Activated CD8-positive, alpha-beta memory T cell treated with anti-CD3 and anti-CD28 coated beads, Interleukin-2, amount 10 ng/mL, durations not matched to agents 7 days and 5 days (primary cell): Measurements from ENCODE around the gene LYPD6. TPM values are rescaled to one million over a fixed set of nuclear protein-coding genes. Genes with fewer than 3 reads are reported as not detected.
"Not testable (repeated sequence)": the region's sequence is repeated elsewhere in the genome, so short reads cannot be mapped to it uniquely, and the experiment has no call there.

Experiments
- ATAC-seq: fragments of 150-1000 bp; cut with Tn5 transposase; one replicate; pipeline ENCODE4 v1.10.0; 2021; ENCODE audit warnings: moderate library complexity
- CTCF ChIA-PET: fragments of 350-600 bp; sonication (Branson Sonifier 250); formaldehyde crosslinking; loops from one replicate; lab custom pipeline; 2021; ENCODE audit warnings: antibody characterized with exemption; lab: Charles Lee
- DNase-seq: peaks from one replicate; pipeline ENCODE4 v3.0.0-alpha.2; 2020
- H3K27ac Mint-ChIP-seq: one replicate; pipeline ENCODE4 v1.8.0; 2021; ENCODE audit warnings: mild to moderate bottlenecking, mixed read lengths
- H3K27me3 Mint-ChIP-seq: one replicate; pipeline ENCODE4 v1.8.0; 2021; ENCODE audit warnings: mixed read lengths
- H3K36me3 Mint-ChIP-seq: one replicate; pipeline ENCODE4 v1.8.0; 2021; ENCODE audit warnings: mild to moderate bottlenecking, mixed read lengths
- H3K4me1 Mint-ChIP-seq: one replicate; pipeline ENCODE4 v1.8.0; 2021; ENCODE audit warnings: mixed read lengths
- H3K4me3 Mint-ChIP-seq: one replicate; pipeline ENCODE4 v1.8.0; 2021; ENCODE audit warnings: mild to moderate bottlenecking, moderate library complexity, mixed read lengths
- H3K9me3 Mint-ChIP-seq: one replicate; pipeline ENCODE4 v1.8.0; 2022; ENCODE audit warnings: low read depth, mixed read lengths
- total RNA-seq, 2 experiments: library from RNA; stranded (reverse); gene quantifications; one replicate each; pipeline ENCODE4 v1.2.3, GENCODE V29; 2021

Gene LYPD6
- total RNA-seq, 2 experiments from 2014 or later = not detected

DNA sequence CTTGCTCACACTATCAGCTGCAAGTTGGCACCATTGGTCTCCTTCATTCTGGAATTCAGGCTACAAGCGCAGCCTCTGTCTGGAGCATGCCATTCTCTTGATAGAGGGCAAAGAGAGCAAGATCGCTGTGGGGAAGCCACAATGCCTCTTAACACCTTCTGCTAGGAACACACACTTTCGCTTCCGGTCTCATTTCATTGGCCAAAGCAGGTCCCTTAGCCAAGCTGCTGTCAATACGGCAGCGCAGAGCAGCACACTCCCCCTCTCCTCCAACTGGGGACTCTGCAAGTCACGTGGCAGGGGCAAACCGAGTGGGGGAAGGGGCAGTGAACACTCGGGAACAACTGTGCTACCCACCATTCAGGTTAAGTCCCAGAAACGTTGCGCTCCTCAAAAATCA lies 159.1 kb downstream of the LYPD6 start:
- H3K4me3 Mint-ChIP-seq = no peak overlapping the region
- CTCF ChIA-PET = no interaction called here

DNA sequence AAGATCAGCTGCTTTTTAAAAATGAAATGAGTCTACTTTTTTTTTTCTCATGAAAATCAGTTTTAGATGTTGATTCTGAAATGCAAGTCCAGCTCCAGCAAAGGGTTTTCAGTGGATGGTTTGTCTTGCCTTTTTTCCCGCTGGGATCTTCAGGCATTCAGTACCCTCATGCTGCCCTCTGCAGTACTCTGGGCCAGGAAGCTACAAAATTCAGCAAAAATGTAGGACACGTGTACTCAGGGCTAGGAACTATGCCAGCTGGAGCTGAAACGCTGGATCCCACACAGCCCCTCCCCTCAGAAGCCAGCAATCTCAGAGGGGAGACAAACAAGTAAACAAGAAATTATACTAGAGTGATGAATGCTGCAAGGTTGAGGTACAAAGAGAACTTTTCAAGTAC lies 159.9 kb downstream of the LYPD6 start:
- no peak overlapping the region for H3K4me3 Mint-ChIP-seq
- H3K27me3 Mint-ChIP-seq = peaks cover 7% of the 10 kb centered on the region
- DNase-seq (no peak), ATAC-seq (no peak)
- H3K36me3 Mint-ChIP-seq = no peaks in the 10 kb centered on the region
- no peak overlapping the region for H3K27ac Mint-ChIP-seq
- H3K9me3 Mint-ChIP-seq = no peaks in the 10 kb centered on the region
- no peaks in the 10 kb centered on the region for H3K4me1 Mint-ChIP-seq
- CTCF ChIA-PET = no interaction called here

More for the DNA sequence above, 159.1 kb downstream of the LYPD6 start:
- DNase-seq = no peak
- Mint-ChIP-seq H3K27ac (no peak overlapping the region), H3K4me1 (no peaks in the 10 kb centered on the region), H3K36me3 (no peaks in the 10 kb centered on the region), H3K9me3 (no peaks in the 10 kb centered on the region), H3K27me3 (peaks cover 12% of the 10 kb centered on the region)
- ATAC-seq = no peak

DNA sequence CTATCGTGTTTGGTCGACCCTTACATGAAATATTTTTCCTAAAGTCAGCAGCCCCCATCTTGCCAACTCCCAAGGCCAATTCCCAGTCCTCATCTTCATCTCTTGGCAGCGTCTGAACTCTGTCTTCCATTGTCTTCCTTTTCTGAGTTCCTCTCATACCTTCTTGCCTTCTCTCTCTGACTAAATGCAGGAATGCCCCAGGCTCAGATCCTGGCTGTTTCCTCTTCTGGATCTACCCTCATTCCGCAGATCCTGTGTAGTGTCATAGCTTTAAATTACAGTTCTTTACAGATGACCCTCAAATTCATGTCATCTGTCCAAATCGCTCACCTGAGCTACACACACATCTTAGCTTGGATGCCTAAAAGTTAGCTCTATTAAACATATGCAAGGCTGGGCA lies 162.5 kb downstream of the LYPD6 start:
- Mint-ChIP-seq H3K4me1 (no peaks in the 10 kb centered on the region), H3K27ac (no peak overlapping the region), H3K36me3 (no peaks in the 10 kb centered on the region), H3K27me3 (peaks cover 14% of the 10 kb centered on the region), H3K4me3 (no peak overlapping the region), H3K9me3 (peaks cover 2% of the 10 kb centered on the region)
- CTCF ChIA-PET = no interaction called here
- no peak for DNase-seq
- no peak for ATAC-seq

DNA sequence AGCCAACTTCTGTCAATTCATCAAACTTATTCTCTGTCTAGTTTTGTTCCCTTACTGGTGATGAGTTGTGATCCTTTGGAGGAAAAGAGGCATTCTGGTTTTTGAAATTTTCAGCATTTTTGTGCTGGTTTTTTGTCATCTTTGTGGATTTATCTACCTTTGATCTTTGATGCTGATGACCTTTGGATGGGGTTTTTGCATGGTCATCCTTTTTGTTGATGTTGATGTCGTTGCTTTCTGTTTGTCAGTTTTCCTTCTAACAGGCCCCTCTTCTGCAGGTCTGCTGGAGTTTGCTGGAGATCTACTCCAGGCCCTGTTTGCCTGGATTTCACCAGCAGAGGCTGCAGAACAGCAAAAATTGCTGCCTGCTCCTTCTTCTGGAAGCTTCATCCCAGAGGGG lies 168.8 kb downstream of the LYPD6 start:
- ATAC-seq, DNase-seq, H3K4me1 Mint-ChIP-seq, H3K9me3 Mint-ChIP-seq, CTCF ChIA-PET, H3K36me3 Mint-ChIP-seq, H3K4me3 Mint-ChIP-seq, H3K27ac Mint-ChIP-seq: not testable (repeated sequence)
- H3K27me3 Mint-ChIP-seq = peaks cover 26% of the 10 kb centered on the region

DNA sequence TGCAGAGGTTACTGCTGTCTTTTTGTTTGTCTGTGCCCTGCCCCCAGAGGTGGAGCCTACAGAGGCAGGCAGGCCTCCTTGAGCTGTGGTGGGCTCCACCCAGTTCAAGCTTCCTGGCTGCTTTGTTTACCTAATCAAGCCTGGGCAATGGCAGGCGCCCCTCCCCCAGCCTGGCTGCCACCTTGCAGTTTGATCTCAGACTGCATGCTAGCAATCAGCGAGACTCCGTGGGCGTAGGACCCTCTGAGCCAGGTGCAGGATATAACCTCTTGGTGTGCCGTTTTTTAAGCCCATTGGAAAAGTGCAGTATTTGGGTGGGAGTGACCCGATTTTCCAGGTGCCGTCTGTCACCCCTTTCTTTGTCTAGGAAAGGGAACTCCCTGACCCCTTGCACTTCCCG lies 176.4 kb downstream of the LYPD6 start:
- ATAC-seq, H3K9me3 Mint-ChIP-seq, H3K4me1 Mint-ChIP-seq, CTCF ChIA-PET, H3K27me3 Mint-ChIP-seq, H3K4me3 Mint-ChIP-seq, DNase-seq, H3K27ac Mint-ChIP-seq, H3K36me3 Mint-ChIP-seq: not testable (repeated sequence)

DNA sequence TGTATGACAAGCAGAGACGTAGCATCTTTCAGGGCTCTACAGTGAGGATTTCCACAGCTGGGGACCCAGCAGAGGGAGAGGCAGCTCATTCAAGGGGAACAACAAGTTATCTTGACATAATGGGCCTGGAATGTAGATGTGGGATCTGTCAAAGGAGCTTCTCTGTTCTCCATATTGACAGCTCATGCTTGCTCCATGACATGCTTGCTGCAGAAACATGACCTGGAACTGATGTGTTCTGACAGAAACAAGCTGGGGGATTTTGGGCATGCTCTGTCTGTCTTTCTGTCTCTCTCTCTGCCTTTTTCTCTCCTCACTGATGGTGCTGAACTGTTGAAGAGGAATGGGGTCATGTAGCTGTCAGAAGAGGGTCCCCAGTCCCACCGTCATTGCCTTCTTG lies 177.6 kb downstream of the LYPD6 start:
- ATAC-seq = no peak
- no peaks in the 10 kb centered on the region for H3K9me3 Mint-ChIP-seq

DNA sequence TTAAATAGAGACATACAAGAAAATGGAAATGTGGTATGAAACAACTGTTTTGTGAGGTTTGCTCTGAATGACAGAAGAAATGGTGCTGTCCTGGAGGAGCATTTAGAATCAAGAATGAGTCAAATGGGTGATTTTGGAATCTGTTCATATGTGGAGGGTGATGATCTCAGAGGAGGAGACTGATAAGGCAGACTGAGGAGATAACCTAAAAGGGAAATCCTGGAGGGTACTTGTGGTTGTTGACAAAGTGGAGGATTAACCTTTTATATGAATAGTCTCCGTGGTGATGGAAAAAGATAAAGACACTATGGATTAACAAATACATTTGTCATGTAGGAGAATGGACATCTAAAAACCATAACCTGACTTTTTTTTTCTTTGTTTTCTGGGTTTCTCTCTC lies 183.1 kb downstream of the LYPD6 start:
- Mint-ChIP-seq H3K27me3 (peaks cover 18% of the 10 kb centered on the region), H3K4me1 (no peaks in the 10 kb centered on the region), H3K27ac (no peak overlapping the region), H3K4me3 (no peak overlapping the region), H3K9me3 (no peaks in the 10 kb centered on the region), H3K36me3 (no peaks in the 10 kb centered on the region)
- DNase-seq (no peak), ATAC-seq (no peak)
- CTCF ChIA-PET = no interaction called here

More for the DNA sequence above, 177.6 kb downstream of the LYPD6 start:
- H3K4me3 Mint-ChIP-seq = no peak overlapping the region
- no peaks in the 10 kb centered on the region for H3K36me3 Mint-ChIP-seq
- CTCF ChIA-PET = no interaction called here
- H3K27me3 Mint-ChIP-seq = peaks cover 8% of the 10 kb centered on the region
- no peak for DNase-seq
- H3K27ac Mint-ChIP-seq = no peak overlapping the region
- no peaks in the 10 kb centered on the region for H3K4me1 Mint-ChIP-seq
